Vagina (tissue), 2 donors: Measurements from ENCODE around the gene MYO18A. TPM values are rescaled to one million over a fixed set of nuclear protein-coding genes. Genes with fewer than 3 reads are reported as not detected.
"Not testable (repeated sequence)": the region's sequence is repeated elsewhere in the genome, so short reads cannot be mapped to it uniquely, and the experiment has no call there.

ENCODE experiments used
- DNase-seq, 2 donors: peaks; one replicate each; pipeline ENCODE4 v3.0.0-alpha.2; 2017; ENCODE audit errors: extremely low spot score in 2 of 2
- H3K27ac ChIP-seq: fragments of 200-600 bp; sonication (generic); one replicate; pipeline ENCODE4 v1.5.1; 2019
- H3K27me3 ChIP-seq: fragments of 200-600 bp; sonication (generic); one replicate; pipeline ENCODE4 v1.5.1; 2019
- H3K36me3 ChIP-seq, 2 donors: fragments of 200-600 bp; sonication (generic); one replicate each; pipeline ENCODE4 v1.5.1; 2017 to 2019
- H3K4me1 ChIP-seq: fragments of 200-600 bp; sonication (generic); one replicate; pipeline ENCODE4 v1.5.1; 2019
- H3K4me3 ChIP-seq, 2 donors: fragments of 200-600 bp; sonication (generic); 1 replicate in 1 of 2; 2 replicates in 1 of 2; pipeline ENCODE4 v1.5.1; 2016 to 2019
- H3K9me3 ChIP-seq: fragments of 200-600 bp; sonication (generic); one replicate; pipeline ENCODE4 v1.5.1; 2019
- POLR2A ChIP-seq, 2 donors: fragments of 450-650 bp; IDR thresholded peaks; one replicate each; pipeline ENCODE4 v1.6.1; 2017; ENCODE audit warnings: antibody characterized with exemption in 2 of 2, mild to moderate bottlenecking in 2 of 2, moderate library complexity in 2 of 2
- POLR2AphosphoS5 ChIP-seq, 2 donors: sonication (generic); formaldehyde crosslinking; IDR thresholded peaks; one replicate each; pipeline ENCODE4 v1.9.0; 2017; ENCODE audit warnings: antibody characterized with exemption in 2 of 2, mild to moderate bottlenecking in 2 of 2, low read depth in 1 of 2; ENCODE audit not compliant: insufficient read depth in 1 of 2
- intact Hi-C: fragments of 100-400 bp; cut with DNase I; formaldehyde crosslinking; loops from one replicate; pipeline ENCODE4 v1.15.1; 2023
- total RNA-seq: library from RNA; depleted of rRNA; stranded (reverse); fragments of >200 nt; gene quantifications from one replicate; pipeline ENCODE4 v1.2.3, GENCODE V29; 2016
- TF ChIP-seq, protein P1 (sequence below), 3 experiments: fragments of 450-650 bp in 2 of 3; fragments of 200-600 bp in 1 of 3; sonication (generic) in 1 of 3; IDR thresholded peaks; one replicate each; pipeline ENCODE4 v1.5.1; 2017 to 2019; ENCODE audit warnings: antibody characterized with exemption in 3 of 3, mild to moderate bottlenecking in 2 of 3, moderate library complexity in 2 of 3

The MYO18A gene, protein sequence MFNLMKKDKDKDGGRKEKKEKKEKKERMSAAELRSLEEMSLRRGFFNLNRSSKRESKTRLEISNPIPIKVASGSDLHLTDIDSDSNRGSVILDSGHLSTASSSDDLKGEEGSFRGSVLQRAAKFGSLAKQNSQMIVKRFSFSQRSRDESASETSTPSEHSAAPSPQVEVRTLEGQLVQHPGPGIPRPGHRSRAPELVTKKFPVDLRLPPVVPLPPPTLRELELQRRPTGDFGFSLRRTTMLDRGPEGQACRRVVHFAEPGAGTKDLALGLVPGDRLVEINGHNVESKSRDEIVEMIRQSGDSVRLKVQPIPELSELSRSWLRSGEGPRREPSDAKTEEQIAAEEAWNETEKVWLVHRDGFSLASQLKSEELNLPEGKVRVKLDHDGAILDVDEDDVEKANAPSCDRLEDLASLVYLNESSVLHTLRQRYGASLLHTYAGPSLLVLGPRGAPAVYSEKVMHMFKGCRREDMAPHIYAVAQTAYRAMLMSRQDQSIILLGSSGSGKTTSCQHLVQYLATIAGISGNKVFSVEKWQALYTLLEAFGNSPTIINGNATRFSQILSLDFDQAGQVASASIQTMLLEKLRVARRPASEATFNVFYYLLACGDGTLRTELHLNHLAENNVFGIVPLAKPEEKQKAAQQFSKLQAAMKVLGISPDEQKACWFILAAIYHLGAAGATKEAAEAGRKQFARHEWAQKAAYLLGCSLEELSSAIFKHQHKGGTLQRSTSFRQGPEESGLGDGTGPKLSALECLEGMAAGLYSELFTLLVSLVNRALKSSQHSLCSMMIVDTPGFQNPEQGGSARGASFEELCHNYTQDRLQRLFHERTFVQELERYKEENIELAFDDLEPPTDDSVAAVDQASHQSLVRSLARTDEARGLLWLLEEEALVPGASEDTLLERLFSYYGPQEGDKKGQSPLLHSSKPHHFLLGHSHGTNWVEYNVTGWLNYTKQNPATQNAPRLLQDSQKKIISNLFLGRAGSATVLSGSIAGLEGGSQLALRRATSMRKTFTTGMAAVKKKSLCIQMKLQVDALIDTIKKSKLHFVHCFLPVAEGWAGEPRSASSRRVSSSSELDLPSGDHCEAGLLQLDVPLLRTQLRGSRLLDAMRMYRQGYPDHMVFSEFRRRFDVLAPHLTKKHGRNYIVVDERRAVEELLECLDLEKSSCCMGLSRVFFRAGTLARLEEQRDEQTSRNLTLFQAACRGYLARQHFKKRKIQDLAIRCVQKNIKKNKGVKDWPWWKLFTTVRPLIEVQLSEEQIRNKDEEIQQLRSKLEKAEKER (N-terminal part only)
- total RNA-seq: 70.7 TPM

DNA sequence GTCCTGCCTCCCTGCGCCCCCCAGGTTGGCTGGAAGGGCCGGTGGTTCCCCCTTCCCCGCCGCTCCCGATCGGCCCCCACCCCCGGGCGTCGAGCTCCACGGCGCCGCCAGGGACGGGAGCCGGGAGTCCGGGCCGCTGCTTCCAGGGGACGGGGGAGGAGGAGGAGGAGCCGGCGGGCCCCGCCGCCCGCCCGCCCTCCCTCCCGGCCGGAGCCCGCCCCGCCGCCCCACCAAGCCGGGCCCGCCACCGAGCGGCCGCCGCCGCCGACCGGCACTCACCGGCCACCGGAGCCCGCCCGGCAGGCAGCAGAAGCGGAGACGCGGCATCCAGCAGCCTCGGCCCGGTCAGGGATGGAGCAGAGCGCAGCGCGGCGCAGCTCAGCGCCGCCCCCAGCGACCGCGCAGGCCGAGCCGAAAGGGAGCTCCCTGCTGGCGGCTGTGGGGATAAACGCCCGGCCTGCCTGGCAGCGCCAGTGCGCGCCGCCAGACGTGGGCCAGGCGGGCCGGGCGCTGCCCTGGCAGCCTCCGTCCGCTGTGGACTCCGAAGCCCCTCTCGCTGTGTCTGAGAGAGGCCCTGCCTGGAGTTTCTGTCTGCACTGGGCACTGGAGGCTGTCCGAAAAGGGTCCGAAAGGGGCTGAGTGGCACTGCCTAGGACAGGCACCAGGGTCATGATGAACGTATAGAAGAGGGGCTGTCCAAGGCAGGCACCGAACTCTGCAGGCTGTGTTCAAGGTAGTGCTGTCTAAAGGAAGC, at the start of gene MYO18A:
TSS of gene MYO18A (minus strand) at position 365 of the 754 bp plus-strand sequence. CDS start 13,458 bp downstream, outside the sequence.
- TF ChIP-seq POLR2A (IDR thresholded peaks at IDR 0.05) (no peak), POLR2AphosphoS5 (IDR thresholded peaks at IDR 0.05; ENCODE audit: insufficient read depth in 1 of 2, low read depth in 1 of 2) (no peak)
- TF ChIP-seq, protein P1, sequence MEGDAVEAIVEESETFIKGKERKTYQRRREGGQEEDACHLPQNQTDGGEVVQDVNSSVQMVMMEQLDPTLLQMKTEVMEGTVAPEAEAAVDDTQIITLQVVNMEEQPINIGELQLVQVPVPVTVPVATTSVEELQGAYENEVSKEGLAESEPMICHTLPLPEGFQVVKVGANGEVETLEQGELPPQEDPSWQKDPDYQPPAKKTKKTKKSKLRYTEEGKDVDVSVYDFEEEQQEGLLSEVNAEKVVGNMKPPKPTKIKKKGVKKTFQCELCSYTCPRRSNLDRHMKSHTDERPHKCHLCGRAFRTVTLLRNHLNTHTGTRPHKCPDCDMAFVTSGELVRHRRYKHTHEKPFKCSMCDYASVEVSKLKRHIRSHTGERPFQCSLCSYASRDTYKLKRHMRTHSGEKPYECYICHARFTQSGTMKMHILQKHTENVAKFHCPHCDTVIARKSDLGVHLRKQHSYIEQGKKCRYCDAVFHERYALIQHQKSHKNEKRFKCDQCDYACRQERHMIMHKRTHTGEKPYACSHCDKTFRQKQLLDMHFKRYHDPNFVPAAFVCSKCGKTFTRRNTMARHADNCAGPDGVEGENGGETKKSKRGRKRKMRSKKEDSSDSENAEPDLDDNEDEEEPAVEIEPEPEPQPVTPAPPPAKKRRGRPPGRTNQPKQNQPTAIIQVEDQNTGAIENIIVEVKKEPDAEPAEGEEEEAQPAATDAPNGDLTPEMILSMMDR (IDR thresholded peaks at IDR 0.05): peak; percentile 60 to 93 (median 72)
- H3K27me3 ChIP-seq: no peaks in the 10 kb centered on the region
- H3K9me3 ChIP-seq: no peaks in the 10 kb centered on the region
- H3K36me3 ChIP-seq: no peaks in the 10 kb centered on the region
- DNase-seq: no peak
- H3K4me3 ChIP-seq: peak within 1 kb of the TSS; percentile 73 to 75
- H3K27ac ChIP-seq: peak within 1 kb of the TSS; percentile 93
- peaks cover 52% of the 10 kb centered on the region for H3K4me1 ChIP-seq
- intact Hi-C loops: no loop called here

DNA sequence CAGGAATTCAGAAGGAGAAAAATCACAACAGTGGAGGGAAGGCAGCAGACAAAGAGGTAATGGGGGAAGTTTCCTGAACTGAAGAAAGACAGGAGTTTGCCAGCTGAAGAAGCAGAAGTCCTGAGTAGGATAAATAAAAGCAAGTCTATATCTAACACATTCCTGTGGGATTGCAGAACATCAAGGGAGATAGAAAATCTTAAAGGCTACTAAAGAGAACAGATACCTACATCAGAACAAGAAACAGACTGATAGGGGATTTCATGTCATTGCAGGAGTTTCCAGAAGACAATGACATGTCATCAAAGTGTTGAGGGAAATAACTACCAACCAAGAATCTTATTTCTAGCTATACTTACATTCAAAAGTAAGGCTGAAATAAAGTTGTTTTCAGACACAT, 45.2 kb upstream of the MYO18A start:
- Histone ChIP-seq H3K27me3 (no peaks in the 10 kb centered on the region), H3K9me3 (no peaks in the 10 kb centered on the region), H3K27ac (no peak overlapping the region), H3K4me3 (no peak overlapping the region), H3K4me1 (no peaks in the 10 kb centered on the region), H3K36me3 (no peaks in the 10 kb centered on the region)
- intact Hi-C loops: no loop called here
- DNase-seq: no peak
- TF ChIP-seq, protein P1 (IDR thresholded peaks at IDR 0.05): no peak
- TF ChIP-seq POLR2A (IDR thresholded peaks at IDR 0.05) (no peak), POLR2AphosphoS5 (IDR thresholded peaks at IDR 0.05; ENCODE audit: insufficient read depth in 1 of 2, low read depth in 1 of 2) (no peak)

DNA sequence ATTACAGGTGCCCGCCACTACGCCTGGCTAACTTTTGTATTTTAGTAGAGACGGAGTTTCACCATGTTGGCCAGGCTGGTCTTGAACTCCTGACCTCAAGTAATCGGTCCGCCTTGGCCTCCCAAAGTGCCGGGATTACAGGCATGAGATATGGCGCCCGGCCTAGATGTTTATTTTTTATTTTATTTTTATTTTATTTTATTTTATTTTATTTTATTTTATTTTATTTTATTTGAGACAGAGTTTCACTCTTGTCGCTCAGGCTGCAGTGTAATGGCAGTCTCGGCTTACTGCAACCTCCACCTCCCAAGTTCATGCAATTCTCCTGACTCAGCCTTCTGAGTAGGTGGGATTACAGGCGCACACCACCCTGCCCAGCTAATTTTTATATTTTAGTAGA, 41.1 kb upstream of the MYO18A start:
- H3K4me1 ChIP-seq, H3K9me3 ChIP-seq, H3K27me3 ChIP-seq, H3K27ac ChIP-seq, intact Hi-C loops, DNase-seq, H3K4me3 ChIP-seq, H3K36me3 ChIP-seq: not testable (repeated sequence)

DNA sequence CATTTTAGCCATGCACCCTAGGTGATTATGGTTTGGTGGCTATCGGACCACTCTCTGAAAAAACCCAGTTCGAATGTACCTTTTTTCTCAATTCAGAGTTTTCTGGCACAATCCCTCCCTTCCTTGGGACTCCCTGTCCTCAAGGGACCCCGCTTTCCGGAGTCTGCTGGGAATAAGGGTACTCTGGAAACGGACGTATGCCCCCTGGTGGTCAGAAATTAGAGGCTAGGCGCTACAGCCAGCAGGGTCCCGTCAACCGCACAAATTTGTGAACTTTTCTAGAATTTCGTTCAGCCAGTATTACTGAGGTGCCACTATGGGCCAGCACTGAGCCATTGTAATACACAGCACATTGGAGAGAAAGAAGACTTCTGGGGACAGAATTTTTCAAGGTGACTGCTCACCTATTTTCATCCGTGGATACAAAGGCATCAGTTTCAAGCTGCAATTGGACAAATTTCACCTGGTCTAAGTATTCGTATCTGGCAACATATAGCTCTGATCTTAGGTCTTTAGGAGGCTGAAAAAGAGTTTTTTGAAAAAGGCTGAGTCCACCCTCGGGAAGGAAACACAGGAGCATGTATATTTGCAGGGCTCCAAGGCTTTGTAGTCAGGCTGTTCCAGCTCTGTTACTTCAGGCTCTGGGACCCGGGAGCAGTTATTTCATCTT, 39.3 kb upstream of the MYO18A start:
- no peak for DNase-seq
- H3K36me3 ChIP-seq: no peaks in the 10 kb centered on the region
- intact Hi-C loops: loop anchor here (2.0 kb wide), 1 partner anchor 71 kb away; no protein-coding TSS in a partner anchor

More for the DNA sequence above, 39.3 kb upstream of the MYO18A start:
- TF ChIP-seq POLR2A (IDR thresholded peaks at IDR 0.05) (no peak), POLR2AphosphoS5 (IDR thresholded peaks at IDR 0.05; ENCODE audit: insufficient read depth in 1 of 2, low read depth in 1 of 2) (no peak)
- TF ChIP-seq, protein P1 (IDR thresholded peaks at IDR 0.05): peak; percentile 84 to 89 (median 88)
- Histone ChIP-seq H3K4me1 (peaks cover 8% of the 10 kb centered on the region), H3K9me3 (no peaks in the 10 kb centered on the region), H3K4me3 (no peak overlapping the region), H3K27me3 (no peaks in the 10 kb centered on the region), H3K27ac (no peak overlapping the region)
